Smooth muscle cell (in vitro differentiated cells): ENCODE data around the gene MED8. TPM values are rescaled to one million over a fixed set of nuclear protein-coding genes. Genes with fewer than 3 reads are reported as not detected.
"Not testable (repeated sequence)": the region's sequence is repeated elsewhere in the genome, so short reads cannot be mapped to it uniquely, and the experiment has no call there.

Source experiments
- DNase-seq: peaks from one replicate; lab custom pipeline; 2025; ENCODE audit not compliant: unreplicated experiment; lab: John Stamatoyannopoulos, UW
- H2AFZ ChIP-seq: fragments of 200-600 bp; sonication (generic); 2 replicates; pipeline ENCODE4 v1.6.0; 2016; ENCODE audit warnings: antibody characterized with exemption, low read depth, mild to moderate bottlenecking
- H3F3A ChIP-seq: fragments of 200-600 bp; sonication (generic); 2 replicates; pipeline ENCODE4 v1.6.0; 2017; ENCODE audit warnings: antibody characterized with exemption, low read depth
- H3K27ac ChIP-seq: fragments of 200-600 bp; sonication (generic); 2 replicates; pipeline ENCODE4 v1.5.1; 2016; ENCODE audit warnings: low read depth, mild to moderate bottlenecking
- H3K27me3 ChIP-seq: fragments of 200-600 bp; sonication (generic); 2 replicates; pipeline ENCODE4 v1.6.1; 2016; ENCODE audit warnings: low read depth, mild to moderate bottlenecking
- H3K36me3 ChIP-seq: fragments of 200-600 bp; sonication (generic); 2 replicates; pipeline ENCODE4 v1.5.1; 2016; ENCODE audit warnings: low read depth
- H3K4me1 ChIP-seq: fragments of 200-600 bp; sonication (generic); 2 replicates; pipeline ENCODE4 v1.5.1; 2016; ENCODE audit warnings: low read depth
- H3K4me2 ChIP-seq: fragments of 200-600 bp; sonication (generic); 2 replicates; pipeline ENCODE4 v1.6.0; 2016; ENCODE audit warnings: mild to moderate bottlenecking
- H3K4me3 ChIP-seq: fragments of 200-600 bp; sonication (generic); 2 replicates; pipeline ENCODE4 v1.5.1; 2016; ENCODE audit warnings: mild to moderate bottlenecking
- H3K79me2 ChIP-seq: fragments of 200-600 bp; sonication (generic); 2 replicates; pipeline ENCODE4 v1.6.0; 2016; ENCODE audit warnings: low read depth, mild to moderate bottlenecking
- H3K9ac ChIP-seq: fragments of 200-600 bp; sonication (generic); 2 replicates; pipeline ENCODE4 v1.6.0; 2016; ENCODE audit warnings: low read depth
- H3K9me3 ChIP-seq: fragments of 200-600 bp; sonication (generic); replicated peaks from 2 replicates; pipeline ENCODE4 v1.5.1; 2016; ENCODE audit warnings: low read depth
- H4K20me1 ChIP-seq: fragments of 200-600 bp; sonication (generic); 2 replicates; pipeline ENCODE4 v1.6.0; 2016; ENCODE audit warnings: low read depth
- WGBS: methylation state at CpG from one replicate; pipeline ENCODE4 v1.1.7; 2016; ENCODE audit warnings: low lambda C conversion rate; 5-methylcytosine and 5-hydroxymethylcytosine counted together
- polyA plus RNA-seq: library from polyadenylated mRNA; unstranded; fragments of >200 nt; fragmentation: Nextera tagmentation; extraction: Ambion mirVana; gene quantifications from 2 replicates; pipeline ENCODE4 v1.2.1, GENCODE V29; 2016
- total RNA-seq: library from RNA; depleted of rRNA; stranded (reverse); fragments of >200 nt; gene quantifications from 2 replicates; pipeline ENCODE4 v1.2.3, GENCODE V29; 2014
- TF ChIP-seq, protein P1 (sequence below): fragments of 200-600 bp; sonication (generic); IDR thresholded peaks from 2 replicates; pipeline ENCODE4 v1.5.1; 2017; ENCODE audit warnings: borderline replicate concordance, mild to moderate bottlenecking, antibody characterized with exemption; ENCODE audit not compliant: insufficient read depth, poor library complexity, severe bottlenecking

Gene MED8
- total and polyA plus RNA-seq, 2 experiments from 2014 or later, result 61.4 to 76.3 TPM

DNA sequence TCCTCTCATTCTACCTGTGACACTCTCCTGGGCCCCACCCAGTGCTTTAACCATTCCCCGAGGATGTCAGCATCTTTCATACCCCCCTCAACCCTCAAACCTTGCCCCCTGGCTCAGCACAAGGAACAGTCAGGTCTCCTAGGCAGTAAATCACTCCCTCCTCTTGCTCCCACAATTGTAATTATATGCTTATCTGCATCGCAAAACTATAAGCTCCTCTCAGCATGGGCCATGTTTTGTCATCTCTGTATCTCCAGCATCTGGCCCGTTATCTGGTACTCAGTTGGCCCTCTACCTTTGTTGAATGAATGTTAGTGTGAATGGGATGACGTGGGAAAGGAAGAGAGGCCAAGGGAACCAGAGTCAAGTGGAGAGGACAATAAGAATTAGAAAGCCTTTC, 19.0 kb downstream of the MED8 start:
- Histone ChIP-seq H3K36me3 (no peaks in the 10 kb centered on the region), H3K4me3 (no peak overlapping the region), H2AFZ (no peak overlapping the region), H3K79me2 (peaks cover 26% of the 10 kb centered on the region), H3K9ac (no peak overlapping the region), H3K27me3 (no peaks in the 10 kb centered on the region), H4K20me1 (peaks cover 14% of the 10 kb centered on the region), H3F3A (peaks cover 34% of the 10 kb centered on the region), H3K4me2 (no peak overlapping the region), H3K9me3 (no peaks in the 10 kb centered on the region), H3K27ac (no peak overlapping the region), H3K4me1 (peaks cover 14% of the 10 kb centered on the region)
- WGBS, result 81% methylated on average over 4 of the region's 4 CpGs
- no peak for DNase-seq
- TF ChIP-seq, protein P1, sequence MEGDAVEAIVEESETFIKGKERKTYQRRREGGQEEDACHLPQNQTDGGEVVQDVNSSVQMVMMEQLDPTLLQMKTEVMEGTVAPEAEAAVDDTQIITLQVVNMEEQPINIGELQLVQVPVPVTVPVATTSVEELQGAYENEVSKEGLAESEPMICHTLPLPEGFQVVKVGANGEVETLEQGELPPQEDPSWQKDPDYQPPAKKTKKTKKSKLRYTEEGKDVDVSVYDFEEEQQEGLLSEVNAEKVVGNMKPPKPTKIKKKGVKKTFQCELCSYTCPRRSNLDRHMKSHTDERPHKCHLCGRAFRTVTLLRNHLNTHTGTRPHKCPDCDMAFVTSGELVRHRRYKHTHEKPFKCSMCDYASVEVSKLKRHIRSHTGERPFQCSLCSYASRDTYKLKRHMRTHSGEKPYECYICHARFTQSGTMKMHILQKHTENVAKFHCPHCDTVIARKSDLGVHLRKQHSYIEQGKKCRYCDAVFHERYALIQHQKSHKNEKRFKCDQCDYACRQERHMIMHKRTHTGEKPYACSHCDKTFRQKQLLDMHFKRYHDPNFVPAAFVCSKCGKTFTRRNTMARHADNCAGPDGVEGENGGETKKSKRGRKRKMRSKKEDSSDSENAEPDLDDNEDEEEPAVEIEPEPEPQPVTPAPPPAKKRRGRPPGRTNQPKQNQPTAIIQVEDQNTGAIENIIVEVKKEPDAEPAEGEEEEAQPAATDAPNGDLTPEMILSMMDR, result no peak

DNA sequence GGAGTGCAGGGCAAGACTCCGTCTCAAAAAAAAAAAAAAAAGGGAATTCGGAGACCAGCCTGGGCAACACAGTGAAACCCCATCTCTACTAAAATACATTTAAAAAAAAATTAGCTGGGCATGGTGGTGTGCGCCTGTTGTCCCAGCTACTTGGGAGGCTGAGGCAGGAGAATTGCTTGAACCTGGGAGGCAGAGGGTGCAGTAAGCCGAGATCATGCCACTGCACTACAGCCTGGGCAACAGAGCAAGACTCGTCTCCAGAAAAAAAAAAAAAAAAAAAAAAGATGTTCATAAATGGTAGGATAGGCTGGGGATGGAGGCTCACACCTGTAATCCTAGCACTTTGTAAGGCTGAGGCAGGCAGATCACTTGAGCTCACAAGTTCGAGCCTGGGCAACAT, 19.8 kb downstream of the MED8 start:
- not testable (repeated sequence) for H3K4me2 ChIP-seq, H2AFZ ChIP-seq
- H3K79me2 ChIP-seq, result peaks cover 26% of the 10 kb centered on the region

DNA sequence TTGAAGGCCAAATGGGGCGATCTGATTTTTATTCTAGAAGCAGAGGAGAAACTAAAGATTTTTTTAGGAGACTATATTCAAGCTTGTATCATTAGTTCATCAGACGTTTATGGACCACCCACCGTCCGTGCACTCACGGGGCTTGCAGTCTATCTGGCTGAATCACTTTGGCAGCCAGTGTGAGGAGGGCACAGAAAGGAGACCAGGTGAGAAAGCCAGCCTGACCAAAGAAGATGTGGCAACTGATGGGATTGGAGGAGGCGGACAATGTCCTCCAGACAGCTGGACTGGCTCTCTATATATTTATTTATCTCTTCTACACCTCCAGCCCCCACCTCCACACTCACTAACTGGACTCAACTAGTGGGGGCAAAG, 21.0 kb downstream of the MED8 start:
- Histone ChIP-seq H4K20me1 (peaks cover 25% of the 10 kb centered on the region), H3K9me3 (no peaks in the 10 kb centered on the region), H2AFZ (no peak overlapping the region), H3K27me3 (no peaks in the 10 kb centered on the region), H3K27ac (peak overlapping the region; percentile 73), H3K4me2 (peak overlapping the region; percentile 95), H3K79me2 (peaks cover 26% of the 10 kb centered on the region), H3K4me3 (peak overlapping the region; percentile 70), H3K4me1 (peaks cover 14% of the 10 kb centered on the region), H3F3A (peaks cover 24% of the 10 kb centered on the region), H3K9ac (peak overlapping the region; percentile 24), H3K36me3 (no peaks in the 10 kb centered on the region)
- DNase-seq, result no peak
- TF ChIP-seq, protein P1, result no peak
- WGBS, result 23% methylated on average over 6 of the region's 6 CpGs

More for the DNA sequence above, 19.8 kb downstream of the MED8 start:
- not testable (repeated sequence) for H3K27ac ChIP-seq, DNase-seq, H3K4me3 ChIP-seq, H3K9ac ChIP-seq, H3K27me3 ChIP-seq, H3K36me3 ChIP-seq, H3K9me3 ChIP-seq
- peaks cover 14% of the 10 kb centered on the region for H3K4me1 ChIP-seq
- H4K20me1 ChIP-seq, result peaks cover 22% of the 10 kb centered on the region
- peaks cover 34% of the 10 kb centered on the region for H3F3A ChIP-seq
- WGBS, result 95% methylated on average over 6 of the region's 6 CpGs

DNA sequence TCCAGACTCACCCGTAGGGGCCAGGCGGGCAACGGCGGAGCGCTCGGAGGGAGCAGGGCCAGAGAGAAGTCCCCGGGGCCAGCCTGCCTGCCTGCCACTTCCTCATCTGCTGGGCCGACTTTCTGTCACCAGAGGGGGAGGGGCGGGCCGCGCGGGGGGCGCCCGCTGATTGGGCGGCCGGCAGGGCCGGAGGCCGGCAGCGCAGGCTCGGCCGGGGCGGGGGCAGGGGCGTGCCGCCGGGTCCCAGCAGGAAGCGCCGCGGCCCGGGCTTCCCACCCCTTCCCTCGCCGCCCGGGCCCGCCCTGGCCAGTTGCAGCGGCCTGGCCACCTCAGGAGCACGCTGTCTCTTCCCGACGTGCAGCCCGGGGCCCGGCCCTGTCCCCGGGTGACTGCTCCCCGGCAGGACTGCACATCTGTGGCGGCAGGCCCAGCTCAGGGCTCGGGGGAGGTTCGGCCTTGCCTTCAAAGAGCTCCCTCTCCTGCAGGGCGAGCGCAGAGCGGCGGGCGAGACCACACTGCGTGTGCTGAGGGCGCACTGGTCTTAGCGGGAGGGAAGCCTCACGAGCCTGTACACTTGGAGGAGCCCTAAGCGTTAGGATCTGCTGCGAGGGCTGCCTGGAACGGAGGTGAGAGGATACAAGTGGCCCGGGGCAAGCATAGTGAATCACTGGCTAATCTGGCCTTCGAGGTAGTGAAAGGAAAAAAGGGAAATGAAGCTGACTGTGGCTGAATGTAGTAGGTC, 21.5 kb downstream of the MED8 start, which contains the start of gene ELOVL1:
Gene ELOVL1 (minus strand): TSS at position 108 of the 742 bp plus-strand sequence. CDS start 2,402 bp downstream, outside the sequence.
- peak within 1 kb of the TSS; percentile 95 for H3K4me2 ChIP-seq
- no peak within 1 kb of the TSS for H2AFZ ChIP-seq
- H3K9me3 ChIP-seq, result no peaks in the 10 kb centered on the region
- H3K4me1 ChIP-seq, result peaks cover 14% of the 10 kb centered on the region
- H3K27me3 ChIP-seq, result no peaks in the 10 kb centered on the region
- H3K9ac ChIP-seq, result peak within 1 kb of the TSS; percentile 30
- TF ChIP-seq, protein P1, result no peak
- DNase-seq, result peak; percentile 89
- peaks cover 19% of the 10 kb centered on the region for H3F3A ChIP-seq
- WGBS, result 1% methylated on average over 43 of the region's 58 CpGs
- no peaks in the 10 kb centered on the region for H3K36me3 ChIP-seq
- H3K4me3 ChIP-seq, result peak within 1 kb of the TSS; percentile 70
- peaks cover 26% of the 10 kb centered on the region for H3K79me2 ChIP-seq
- peaks cover 25% of the 10 kb centered on the region for H4K20me1 ChIP-seq
- H3K27ac ChIP-seq, result peak within 1 kb of the TSS; percentile 73
